Myocyte (in vitro differentiated cells): Measurements from ENCODE around the gene MRGPRX2. TPM values are rescaled to one million over a fixed set of nuclear protein-coding genes. Genes with fewer than 3 reads are reported as not detected.

Source experiments
- DNase-seq: peaks from one replicate; pipeline ENCODE4 v3.0.0-alpha.2; 2012; ENCODE audit warnings: low read depth
- polyA plus RNA-seq: library from polyadenylated mRNA; unstranded; fragments of >200 nt; gene quantifications from one replicate; pipeline ENCODE4 v1.2.1, GENCODE V29; 2012; ENCODE audit warnings: missing spikeins
- total RNA-seq: library from RNA; depleted of rRNA; stranded (reverse); fragments of >200 nt; gene quantifications from 2 replicates; pipeline ENCODE4 v1.2.3, GENCODE V29; 2014

The MRGPRX2 gene
- total RNA-seq, result not detected in 2 replicates
- not detected for polyA plus RNA-seq

- DNase-seq, result no peak
Observed at GRCh38 chr11:19060629-19061028, at the start of gene MRGPRX2. TSS of gene MRGPRX2 (minus strand) at chr11:19060717. CDS start at chr11:19056402, 4,315 bp downstream.

GRCh38 chr11:19110295-19110694 lies 49.8 kb upstream of the MRGPRX2 start:
- DNase-seq, result peak; percentile 74

- DNase-seq, result no peak
Observed at GRCh38 chr11:19107125-19107524, 46.6 kb upstream of the MRGPRX2 start.

- no peak for DNase-seq
Observed at GRCh38 chr11:19105011-19105410, 44.5 kb upstream of the MRGPRX2 start.

GRCh38 chr11:19102521-19102900 lies 42.0 kb upstream of the MRGPRX2 start:
- DNase-seq, result no peak

GRCh38 chr11:19101796-19102520 lies 41.4 kb upstream of the MRGPRX2 start:
- DNase-seq, result no peak

- DNase-seq, result no peak
Observed at GRCh38 chr11:19100885-19101284, 40.4 kb upstream of the MRGPRX2 start.

- DNase-seq, result no peak
Observed at GRCh38 chr11:19099093-19099492, 38.6 kb upstream of the MRGPRX2 start.

GRCh38 chr11:19094859-19095258 lies 34.3 kb upstream of the MRGPRX2 start:
- no peak for DNase-seq

GRCh38 chr11:19093976-19094375 lies 33.5 kb upstream of the MRGPRX2 start:
- peak; percentile 59 for DNase-seq

GRCh38 chr11:19092850-19093249 lies 32.3 kb upstream of the MRGPRX2 start:
- no peak for DNase-seq

GRCh38 chr11:19092342-19092741 lies 31.8 kb upstream of the MRGPRX2 start:
- no peak for DNase-seq

- DNase-seq, result no peak
Observed at GRCh38 chr11:19091366-19091765, 30.8 kb upstream of the MRGPRX2 start.

- DNase-seq, result no peak
Observed at GRCh38 chr11:19089421-19089820, 28.9 kb upstream of the MRGPRX2 start.

GRCh38 chr11:19088791-19089190 lies 28.3 kb upstream of the MRGPRX2 start:
- DNase-seq, result no peak

- no peak for DNase-seq
Observed at GRCh38 chr11:19087658-19088057, 27.1 kb upstream of the MRGPRX2 start.

- DNase-seq, result no peak
Observed at GRCh38 chr11:19084661-19085315, 24.3 kb upstream of the MRGPRX2 start.

- DNase-seq, result no peak
Observed at GRCh38 chr11:19083166-19083565, 22.6 kb upstream of the MRGPRX2 start.

- peak; percentile 74 for DNase-seq
Observed at GRCh38 chr11:19080579-19080993, 20.1 kb upstream of the MRGPRX2 start.

GRCh38 chr11:19079643-19080440 lies 19.3 kb upstream of the MRGPRX2 start:
- DNase-seq, result peak; percentile 84

GRCh38 chr11:19077965-19078364 lies 17.4 kb upstream of the MRGPRX2 start:
- DNase-seq, result no peak
